Neuronal stem cell (in vitro differentiated cells): ENCODE data around the gene OMA1. TPM values are rescaled to one million over a fixed set of nuclear protein-coding genes. Genes with fewer than 3 reads are reported as not detected.

Experiments
- DNase-seq: peaks from one replicate; pipeline ENCODE4 v3.0.0-alpha.2; 2013; ENCODE audit warnings: low spot score
- H2AFZ ChIP-seq: one replicate; pipeline ENCODE4 v1.6.1; 2013; ENCODE audit warnings: mild to moderate bottlenecking, low read length, inconsistent platforms
- H2AK5ac ChIP-seq: 2 replicates; pipeline ENCODE4 v1.6.1; 2013; ENCODE audit warnings: low read depth, mild to moderate bottlenecking, inconsistent platforms, low read length, moderate library complexity, mixed read lengths
- H2BK120ac ChIP-seq: 2 replicates; pipeline ENCODE4 v1.6.1; 2013; ENCODE audit warnings: low read depth, mild to moderate bottlenecking, inconsistent platforms, low read length, moderate library complexity, mixed read lengths
- H2BK12ac ChIP-seq: one replicate; pipeline ENCODE4 v1.6.1; 2013; ENCODE audit warnings: low read length, inconsistent platforms
- H2BK15ac ChIP-seq: 2 replicates; pipeline ENCODE4 v1.6.1; 2013; ENCODE audit warnings: mild to moderate bottlenecking, low read length, inconsistent platforms, mixed read lengths
- H2BK5ac ChIP-seq: one replicate; pipeline ENCODE4 v1.6.1; 2013; ENCODE audit warnings: inconsistent platforms, mild to moderate bottlenecking, low read length, moderate library complexity
- H3K14ac ChIP-seq: one replicate; pipeline ENCODE4 v1.6.1; 2013; ENCODE audit warnings: low read length, inconsistent platforms
- H3K18ac ChIP-seq: 2 replicates; pipeline ENCODE4 v1.6.1; 2013; ENCODE audit warnings: low read length, inconsistent platforms
- H3K23ac ChIP-seq: 2 replicates; pipeline ENCODE4 v1.6.1; 2013; ENCODE audit warnings: low read depth, mild to moderate bottlenecking, mixed read lengths, low read length, inconsistent platforms; ENCODE audit not compliant: poor library complexity
- H3K27ac ChIP-seq: replicated peaks from 3 replicates; pipeline ENCODE4 v1.5.1; 2013; ENCODE audit warnings: low read length, inconsistent platforms
- H3K27me3 ChIP-seq, 3 experiments: 2 replicates each; pipeline ENCODE4 v1.6.1; 2013; ENCODE audit warnings: low read length in 3 of 3, mild to moderate bottlenecking in 2 of 3, inconsistent platforms in 1 of 3, low read depth in 1 of 3, mixed read lengths in 1 of 3, moderate library complexity in 1 of 3; ENCODE audit not compliant: control insufficient read depth in 3 of 3, insufficient read depth in 3 of 3
- H3K36me3 ChIP-seq, 2 donors: replicated peaks in 1 of 2; 2 replicates each; pipeline ENCODE4 v1.6.1; 2013; ENCODE audit warnings: low read length in 2 of 2; ENCODE audit not compliant: control insufficient read depth in 2 of 2, insufficient read depth in 2 of 2
- H3K4ac ChIP-seq: 2 replicates; pipeline ENCODE4 v1.6.1; 2013; ENCODE audit warnings: inconsistent platforms, mild to moderate bottlenecking, low read length, moderate library complexity
- H3K4me1 ChIP-seq, 2 donors: 1 replicate in 1 of 2; 2 replicates in 1 of 2; pipeline ENCODE4 v1.6.1; 2013; ENCODE audit warnings: low read length in 2 of 2, low read depth in 1 of 2; ENCODE audit not compliant: control insufficient read depth in 2 of 2, insufficient read depth in 1 of 2
- H3K4me2 ChIP-seq: one replicate; pipeline ENCODE4 v1.6.1; 2013; ENCODE audit warnings: mild to moderate bottlenecking, low read length, inconsistent platforms; ENCODE audit not compliant: insufficient read depth, poor library complexity, severe bottlenecking
- H3K4me3 ChIP-seq, 2 donors: 2 replicates each; pipeline ENCODE4 v1.5.1; 2013; ENCODE audit warnings: low read length in 2 of 2, mild to moderate bottlenecking in 2 of 2, inconsistent platforms in 1 of 2, moderate library complexity in 1 of 2
- H3K79me1 ChIP-seq: one replicate; pipeline ENCODE4 v1.6.1; 2013; ENCODE audit warnings: low read depth, mild to moderate bottlenecking, inconsistent platforms, low read length, moderate library complexity
- H3K9ac ChIP-seq: one replicate; pipeline ENCODE4 v1.6.1; 2013; ENCODE audit warnings: mild to moderate bottlenecking, low read depth, low read length, inconsistent platforms; ENCODE audit not compliant: poor library complexity
- H3K9me3 ChIP-seq, 2 donors: replicated peaks in 1 of 2; 2 replicates each; pipeline versions ENCODE3 to v1.6.1; 2013; ENCODE audit warnings: low read length in 2 of 2, mild to moderate bottlenecking in 2 of 2, inconsistent platforms in 1 of 2, low read depth in 1 of 2, mixed read lengths in 1 of 2, moderate library complexity in 1 of 2; ENCODE audit not compliant: control insufficient read depth in 2 of 2, insufficient read depth in 1 of 2
- H4K8ac ChIP-seq: one replicate; pipeline ENCODE4 v1.6.1; 2013; ENCODE audit warnings: low read depth, mild to moderate bottlenecking, inconsistent platforms, low read length, moderate library complexity
- H4K91ac ChIP-seq: one replicate; pipeline ENCODE4 v1.6.1; 2013; ENCODE audit warnings: low read length, low read depth, mild to moderate bottlenecking, inconsistent platforms; ENCODE audit not compliant: poor library complexity
- WGBS, 2 donors: extraction: QIAGEN DNeasy Blood & Tissue Kit; methylation state at CpG; one replicate each; pipeline ENCODE4 v1.1.7; 2013; ENCODE audit warnings: missing lambda C conversion rate in 2 of 2, mixed read lengths in 1 of 2; ENCODE audit not compliant: insufficient read length in 2 of 2, insufficient replicate concordance in 1 of 2; ENCODE audit errors: extremely low coverage in 2 of 2; 5-methylcytosine and 5-hydroxymethylcytosine counted together
- polyA plus RNA-seq, 2 experiments: library from polyadenylated mRNA; stranded (reverse); fragments of 200-250 nt; gene quantifications; one replicate each; pipeline ENCODE4 v1.2.3, GENCODE V29; 2013

The OMA1 gene
- 5.7 TPM for polyA plus RNA-seq (2013, experiment 1 of 2)
- 6.0 TPM for polyA plus RNA-seq (2013, experiment 2 of 2)

GRCh38 chr1:58546520-58547308, at the start of gene OMA1:
Gene OMA1, minus strand, starts transcription at chr1:58546726. Its CDS starts 7,432 bp downstream, at chr1:58539294.
- no peaks in the 10 kb centered on the region for H3K79me1 ChIP-seq
- no peaks in the 10 kb centered on the region for H3K36me3 ChIP-seq
- no peak within 1 kb of the TSS for H2BK120ac ChIP-seq
- H3K9me3 ChIP-seq: no peaks in the 10 kb centered on the region
- no peak within 1 kb of the TSS for H4K91ac ChIP-seq
- peak within 1 kb of the TSS; percentile 92 for H2AFZ ChIP-seq
- no CpG with 5 or more reads among the region's 46 CpGs for WGBS, 2 donors
- peaks cover 0 to 4% (median 0%) of the 10 kb centered on the region in 3 experiments for H3K27me3 ChIP-seq
- DNase-seq: peak; percentile 95
- peak within 1 kb of the TSS; percentile 47 for H2BK5ac ChIP-seq
- H4K8ac ChIP-seq: no peak within 1 kb of the TSS
- H2BK15ac ChIP-seq: peak within 1 kb of the TSS; percentile 68
- no peak within 1 kb of the TSS for H3K4ac ChIP-seq
- peaks cover 1 to 7% of the 10 kb centered on the region in 2 donors for H3K4me1 ChIP-seq
- peak within 1 kb of the TSS; percentile 59 to 79 for H3K4me3 ChIP-seq
- H3K9ac ChIP-seq: peak within 1 kb of the TSS; percentile 82
- no peak within 1 kb of the TSS for H2BK12ac ChIP-seq
- H2AK5ac ChIP-seq: no peak within 1 kb of the TSS
- peak within 1 kb of the TSS; percentile 79 for H3K14ac ChIP-seq
- peak within 1 kb of the TSS; percentile 55 for H3K4me2 ChIP-seq
- peak within 1 kb of the TSS; percentile 85 for H3K18ac ChIP-seq
- peak within 1 kb of the TSS; percentile 84 for H3K27ac ChIP-seq
- peak within 1 kb of the TSS; percentile 96 for H3K23ac ChIP-seq

- no peak overlapping the region for H3K4me2 ChIP-seq
- no peak overlapping the region for H2BK12ac ChIP-seq
- peaks cover 0 to 2% of the 10 kb centered on the region in 2 donors for H3K4me1 ChIP-seq
- H2BK120ac ChIP-seq: no peak overlapping the region
- H3K18ac ChIP-seq: no peak overlapping the region
- H3K27ac ChIP-seq: no peak overlapping the region
- H3K9ac ChIP-seq: no peak overlapping the region
- H4K8ac ChIP-seq: no peak overlapping the region
- H3K23ac ChIP-seq: no peak overlapping the region
- no peak overlapping the region for H2BK15ac ChIP-seq
- H3K27me3 ChIP-seq: peaks cover 0 to 3% (median 2%) of the 10 kb centered on the region in 3 experiments
- no peak overlapping the region for H2AFZ ChIP-seq
- WGBS, 2 donors: no CpG with 5 or more reads among the region's 1 CpG
- no peaks in the 10 kb centered on the region for H3K9me3 ChIP-seq
- no peak overlapping the region for H2BK5ac ChIP-seq
- H3K36me3 ChIP-seq: no peaks in the 10 kb centered on the region
- H3K4ac ChIP-seq: no peak overlapping the region
- H3K79me1 ChIP-seq: no peaks in the 10 kb centered on the region
- H3K14ac ChIP-seq: no peak overlapping the region
- no peak for DNase-seq
- no peak overlapping the region for H2AK5ac ChIP-seq
- no peak overlapping the region for H4K91ac ChIP-seq
- H3K4me3 ChIP-seq: no peak overlapping the region
These were observed 48.0 kb upstream of the OMA1 start for GRCh38 chr1:58594546-58594945.

GRCh38 chr1:58592522-58593134, 46.1 kb upstream of the OMA1 start:
- no peak overlapping the region for H2AK5ac ChIP-seq
- no peak overlapping the region for H3K18ac ChIP-seq
- no peak overlapping the region for H3K27ac ChIP-seq
- no peak overlapping the region for H4K8ac ChIP-seq
- H2BK15ac ChIP-seq: no peak overlapping the region
- no CpG with 5 or more reads among the region's 5 CpGs for WGBS, 2 donors
- H3K4ac ChIP-seq: no peak overlapping the region
- no peak overlapping the region for H3K4me3 ChIP-seq
- no peaks in the 10 kb centered on the region for H3K9me3 ChIP-seq
- no peaks in the 10 kb centered on the region for H3K79me1 ChIP-seq
- H2BK5ac ChIP-seq: no peak overlapping the region
- no peak overlapping the region for H2BK120ac ChIP-seq
- H3K4me1 ChIP-seq: peaks cover 0 to 2% of the 10 kb centered on the region in 2 donors
- H3K14ac ChIP-seq: no peak overlapping the region
- H3K4me2 ChIP-seq: no peak overlapping the region
- no peak overlapping the region for H4K91ac ChIP-seq
- no peak overlapping the region for H3K9ac ChIP-seq
- H3K36me3 ChIP-seq: no peaks in the 10 kb centered on the region
- DNase-seq: no peak
- H2BK12ac ChIP-seq: no peak overlapping the region
- no peak overlapping the region for H2AFZ ChIP-seq
- peaks cover 0 to 3% (median 0%) of the 10 kb centered on the region in 3 experiments for H3K27me3 ChIP-seq
- no peak overlapping the region for H3K23ac ChIP-seq

- H3K27me3 ChIP-seq: peaks cover 0 to 4% (median 0%) of the 10 kb centered on the region in 3 experiments
- no peak overlapping the region for H2AK5ac ChIP-seq
- H3K79me1 ChIP-seq: no peaks in the 10 kb centered on the region
- no peaks in the 10 kb centered on the region for H3K9me3 ChIP-seq
- DNase-seq: no peak
- no peak overlapping the region for H3K27ac ChIP-seq
- no peak overlapping the region for H3K14ac ChIP-seq
- no peak overlapping the region for H4K8ac ChIP-seq
- H3K4ac ChIP-seq: no peak overlapping the region
- H2BK120ac ChIP-seq: no peak overlapping the region
- H3K9ac ChIP-seq: no peak overlapping the region
- no peak overlapping the region for H3K4me3 ChIP-seq
- no peak overlapping the region for H2AFZ ChIP-seq
- H3K23ac ChIP-seq: no peak overlapping the region
- H3K36me3 ChIP-seq: no peaks in the 10 kb centered on the region
- H3K18ac ChIP-seq: no peak overlapping the region
- no peak overlapping the region for H3K4me2 ChIP-seq
- H2BK12ac ChIP-seq: no peak overlapping the region
- H2BK15ac ChIP-seq: no peak overlapping the region
- no CpG with 5 or more reads among the region's 1 CpG for WGBS, 2 donors
- no peak overlapping the region for H2BK5ac ChIP-seq
- peaks cover 0 to 2% of the 10 kb centered on the region in 2 donors for H3K4me1 ChIP-seq
- H4K91ac ChIP-seq: no peak overlapping the region
These were observed 45.3 kb upstream of the OMA1 start for GRCh38 chr1:58591806-58592205.
